ENCODE measurements around the gene TNS3.
"Not testable (repeated sequence)": the region's sequence is repeated elsewhere in the genome, so short reads cannot be mapped to it uniquely, and the experiment has no call there.

The TNS3 gene

GRCh38 chr7:47474937-47475879, 106.7 kb downstream of the TNS3 start:
- peaks cover 16% of the 10 kb centered on the region; the same call in 1 of the 2 replicates for H3K36me3 ChIP-seq (ENCODE audit: insufficient read depth, low read length)
- H3K4me3 ChIP-seq (ENCODE audit: low read depth, low read length) = peak overlapping the region; percentile 26; the same call in 1 of the 2 replicates
- peaks cover 45% of the 10 kb centered on the region for H3K79me2 ChIP-seq (ENCODE audit: control insufficient read depth, insufficient read depth, low read length, unreplicated experiment)
- H3K4me1 ChIP-seq (ENCODE audit: control insufficient read depth, insufficient read depth, low read length, unreplicated experiment) = peaks cover 48% of the 10 kb centered on the region
- H3K27me3 ChIP-seq (ENCODE audit: insufficient read depth, low read length) = no peaks in the 10 kb centered on the region
- peak overlapping the region; percentile 58; the same call in 1 of the 2 replicates for H3K27ac ChIP-seq (ENCODE audit: low read depth, low read length)
- no peak overlapping the region for H2AFZ ChIP-seq (ENCODE audit: low read length, unreplicated experiment)

GRCh38 chr7:47474211-47474936, 107.5 kb downstream of the TNS3 start:
- Histone ChIP-seq H3K36me3 (ENCODE audit: insufficient read depth, low read length) (peaks cover 16% of the 10 kb centered on the region; the same call in 1 of the 2 replicates), H3K4me3 (ENCODE audit: low read depth, low read length) (no peak overlapping the region), H2AFZ (ENCODE audit: low read length, unreplicated experiment) (no peak overlapping the region), H3K79me2 (ENCODE audit: control insufficient read depth, insufficient read depth, low read length, unreplicated experiment) (peaks cover 42% of the 10 kb centered on the region), H3K27ac (ENCODE audit: low read depth, low read length) (peak overlapping the region; percentile 13; the same call in 1 of the 2 replicates), H3K4me1 (ENCODE audit: control insufficient read depth, insufficient read depth, low read length, unreplicated experiment) (peaks cover 45% of the 10 kb centered on the region), H3K27me3 (ENCODE audit: insufficient read depth, low read length) (no peaks in the 10 kb centered on the region)

GRCh38 chr7:47473499-47474210, 108.3 kb downstream of the TNS3 start:
- Histone ChIP-seq H3K4me1 (ENCODE audit: control insufficient read depth, insufficient read depth, low read length, unreplicated experiment) (peaks cover 44% of the 10 kb centered on the region), H2AFZ (ENCODE audit: low read length, unreplicated experiment) (no peak overlapping the region), H3K36me3 (ENCODE audit: insufficient read depth, low read length) (peaks cover 13% of the 10 kb centered on the region; the same call in 1 of the 2 replicates), H3K79me2 (ENCODE audit: control insufficient read depth, insufficient read depth, low read length, unreplicated experiment) (peaks cover 38% of the 10 kb centered on the region), H3K4me3 (ENCODE audit: low read depth, low read length) (no peak overlapping the region), H3K27ac (ENCODE audit: low read depth, low read length) (no peak overlapping the region), H3K27me3 (ENCODE audit: insufficient read depth, low read length) (no peaks in the 10 kb centered on the region)

- H3K27me3 ChIP-seq (ENCODE audit: insufficient read depth, low read length) = no peaks in the 10 kb centered on the region
- no peak overlapping the region for H3K27ac ChIP-seq (ENCODE audit: low read depth, low read length)
- H3K36me3 ChIP-seq (ENCODE audit: insufficient read depth, low read length) = peaks cover 11% of the 10 kb centered on the region; the same call in 1 of the 2 replicates
- H3K79me2 ChIP-seq (ENCODE audit: control insufficient read depth, insufficient read depth, low read length, unreplicated experiment) = peaks cover 28% of the 10 kb centered on the region
- H3K4me3 ChIP-seq (ENCODE audit: low read depth, low read length) = no peak overlapping the region
- peaks cover 34% of the 10 kb centered on the region for H3K4me1 ChIP-seq (ENCODE audit: control insufficient read depth, insufficient read depth, low read length, unreplicated experiment)
- no peak overlapping the region for H2AFZ ChIP-seq (ENCODE audit: low read length, unreplicated experiment)
These were observed 109.3 kb downstream of the TNS3 start for GRCh38 chr7:47472444-47473157.

GRCh38 chr7:47471831-47472230, 110.1 kb downstream of the TNS3 start:
- Histone ChIP-seq H2AFZ (ENCODE audit: low read length, unreplicated experiment) (no peak overlapping the region), H3K27me3 (ENCODE audit: insufficient read depth, low read length) (no peaks in the 10 kb centered on the region), H3K4me1 (ENCODE audit: control insufficient read depth, insufficient read depth, low read length, unreplicated experiment) (peaks cover 26% of the 10 kb centered on the region), H3K36me3 (ENCODE audit: insufficient read depth, low read length) (peaks cover 11% of the 10 kb centered on the region), H3K79me2 (ENCODE audit: control insufficient read depth, insufficient read depth, low read length, unreplicated experiment) (peaks cover 20% of the 10 kb centered on the region), H3K4me3 (ENCODE audit: low read depth, low read length) (no peak overlapping the region), H3K27ac (ENCODE audit: low read depth, low read length) (no peak overlapping the region)

GRCh38 chr7:47471358-47471703, 110.6 kb downstream of the TNS3 start:
- H3K27ac ChIP-seq (ENCODE audit: low read depth, low read length) = no peak overlapping the region
- H3K4me1 ChIP-seq (ENCODE audit: control insufficient read depth, insufficient read depth, low read length, unreplicated experiment) = peaks cover 21% of the 10 kb centered on the region
- no peak overlapping the region for H3K4me3 ChIP-seq (ENCODE audit: low read depth, low read length)
- no peak overlapping the region for H2AFZ ChIP-seq (ENCODE audit: low read length, unreplicated experiment)
- no peaks in the 10 kb centered on the region for H3K27me3 ChIP-seq (ENCODE audit: insufficient read depth, low read length)
- H3K79me2 ChIP-seq (ENCODE audit: control insufficient read depth, insufficient read depth, low read length, unreplicated experiment) = peaks cover 15% of the 10 kb centered on the region
- peaks cover 11% of the 10 kb centered on the region for H3K36me3 ChIP-seq (ENCODE audit: insufficient read depth, low read length)

- Histone ChIP-seq H2AFZ (ENCODE audit: low read length, unreplicated experiment) (no peak overlapping the region), H3K4me3 (ENCODE audit: low read depth, low read length) (no peak overlapping the region), H3K36me3 (ENCODE audit: insufficient read depth, low read length) (peaks cover 6% of the 10 kb centered on the region), H3K27me3 (ENCODE audit: insufficient read depth, low read length) (no peaks in the 10 kb centered on the region), H3K27ac (ENCODE audit: low read depth, low read length) (no peak overlapping the region), H3K79me2 (ENCODE audit: control insufficient read depth, insufficient read depth, low read length, unreplicated experiment) (peaks cover 9% of the 10 kb centered on the region), H3K4me1 (ENCODE audit: control insufficient read depth, insufficient read depth, low read length, unreplicated experiment) (peaks cover 15% of the 10 kb centered on the region)
These were observed 111.1 kb downstream of the TNS3 start for GRCh38 chr7:47470567-47471357.

GRCh38 chr7:47469846-47470245, 112.1 kb downstream of the TNS3 start:
- H2AFZ ChIP-seq (ENCODE audit: low read length, unreplicated experiment); H3K27me3 ChIP-seq (ENCODE audit: insufficient read depth, low read length); H3K4me3 ChIP-seq (ENCODE audit: low read depth, low read length); H3K4me1 ChIP-seq (ENCODE audit: control insufficient read depth, insufficient read depth, low read length, unreplicated experiment); H3K79me2 ChIP-seq (ENCODE audit: control insufficient read depth, insufficient read depth, low read length, unreplicated experiment); H3K27ac ChIP-seq (ENCODE audit: low read depth, low read length); H3K36me3 ChIP-seq (ENCODE audit: insufficient read depth, low read length): not testable (repeated sequence)

GRCh38 chr7:47466832-47467231, 115.1 kb downstream of the TNS3 start:
- Histone ChIP-seq H3K79me2 (ENCODE audit: control insufficient read depth, insufficient read depth, low read length, unreplicated experiment) (no peaks in the 10 kb centered on the region), H3K27ac (ENCODE audit: low read depth, low read length) (no peak overlapping the region), H3K36me3 (ENCODE audit: insufficient read depth, low read length) (peaks cover 6% of the 10 kb centered on the region), H3K4me3 (ENCODE audit: low read depth, low read length) (no peak overlapping the region), H2AFZ (ENCODE audit: low read length, unreplicated experiment) (no peak overlapping the region), H3K4me1 (ENCODE audit: control insufficient read depth, insufficient read depth, low read length, unreplicated experiment) (no peaks in the 10 kb centered on the region), H3K27me3 (ENCODE audit: insufficient read depth, low read length) (no peaks in the 10 kb centered on the region)
